ENCODE data around the gene GPR52.
"Not testable (repeated sequence)": the region's sequence is repeated elsewhere in the genome, so short reads cannot be mapped to it uniquely, and the experiment has no call there.

The GPR52 gene, protein sequence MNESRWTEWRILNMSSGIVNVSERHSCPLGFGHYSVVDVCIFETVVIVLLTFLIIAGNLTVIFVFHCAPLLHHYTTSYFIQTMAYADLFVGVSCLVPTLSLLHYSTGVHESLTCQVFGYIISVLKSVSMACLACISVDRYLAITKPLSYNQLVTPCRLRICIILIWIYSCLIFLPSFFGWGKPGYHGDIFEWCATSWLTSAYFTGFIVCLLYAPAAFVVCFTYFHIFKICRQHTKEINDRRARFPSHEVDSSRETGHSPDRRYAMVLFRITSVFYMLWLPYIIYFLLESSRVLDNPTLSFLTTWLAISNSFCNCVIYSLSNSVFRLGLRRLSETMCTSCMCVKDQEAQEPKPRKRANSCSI

DNA sequence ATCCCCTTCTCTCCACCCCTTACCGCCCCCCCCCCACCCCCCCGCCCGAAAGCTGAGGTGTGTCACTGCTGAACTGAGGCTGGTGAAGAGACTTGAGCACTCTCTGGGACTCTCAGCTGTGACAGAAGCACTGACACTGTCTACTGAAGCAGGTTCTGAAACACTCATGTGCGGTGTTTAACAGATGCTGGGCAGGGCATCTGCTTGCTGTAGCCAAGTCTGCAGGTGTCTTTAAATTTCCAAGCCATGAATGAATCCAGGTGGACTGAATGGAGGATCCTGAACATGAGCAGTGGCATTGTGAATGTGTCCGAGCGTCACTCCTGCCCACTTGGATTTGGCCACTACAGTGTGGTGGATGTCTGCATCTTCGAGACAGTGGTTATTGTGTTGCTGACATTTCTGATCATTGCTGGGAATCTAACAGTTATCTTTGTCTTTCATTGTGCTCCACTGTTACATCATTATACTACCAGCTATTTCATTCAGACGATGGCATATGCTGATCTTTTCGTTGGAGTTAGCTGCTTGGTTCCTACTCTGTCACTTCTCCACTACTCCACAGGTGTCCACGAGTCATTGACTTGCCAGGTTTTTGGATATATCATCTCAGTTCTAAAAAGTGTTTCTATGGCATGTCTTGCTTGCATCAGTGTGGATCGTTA is at the start of gene GPR52:
TSS of gene GPR52 (plus strand) at position 99 of the 665 bp plus-strand sequence. CDS start at position 247, 148 bp downstream.
- no peak for DNase-seq

DNA sequence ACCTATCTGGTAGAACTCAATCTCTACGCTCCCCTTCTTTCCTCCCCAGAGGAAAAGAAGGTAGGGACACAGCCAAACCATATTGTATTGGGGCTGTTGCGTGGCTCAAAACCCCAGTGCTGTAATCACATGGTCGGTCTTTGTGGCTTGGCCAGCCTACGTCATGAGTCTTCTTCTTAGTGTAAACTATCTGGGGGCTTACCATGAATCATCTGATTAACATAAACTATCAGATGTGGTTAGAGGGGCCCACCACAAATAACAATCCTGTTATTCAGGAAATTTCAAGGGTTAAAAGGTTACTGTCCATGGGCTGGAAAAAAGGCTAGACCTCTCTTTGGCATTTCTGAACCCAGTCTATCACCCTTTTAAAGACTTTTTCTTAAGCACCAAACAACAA is 49.5 kb upstream of the GPR52 start:
- no peak for DNase-seq

DNA sequence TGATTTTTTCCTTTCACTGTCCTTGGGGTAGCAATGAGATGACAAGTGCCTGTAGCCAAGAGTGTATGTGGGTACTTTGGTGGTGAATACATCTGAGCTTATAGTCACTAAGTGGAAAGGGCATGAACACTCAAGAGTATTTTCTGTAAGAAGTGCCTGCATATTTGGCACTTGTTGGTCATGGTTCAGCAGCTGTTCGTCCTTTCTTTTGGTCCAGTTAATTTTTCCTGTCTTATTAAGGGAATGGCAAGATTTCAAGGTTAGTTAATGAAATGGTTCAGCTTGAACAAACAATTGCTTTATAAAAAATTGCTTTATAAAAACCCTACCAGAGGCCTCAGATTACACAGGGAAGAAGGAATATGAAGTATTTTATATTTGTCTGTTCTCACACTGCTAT is 48.6 kb upstream of the GPR52 start:
- no peak for DNase-seq

DNA sequence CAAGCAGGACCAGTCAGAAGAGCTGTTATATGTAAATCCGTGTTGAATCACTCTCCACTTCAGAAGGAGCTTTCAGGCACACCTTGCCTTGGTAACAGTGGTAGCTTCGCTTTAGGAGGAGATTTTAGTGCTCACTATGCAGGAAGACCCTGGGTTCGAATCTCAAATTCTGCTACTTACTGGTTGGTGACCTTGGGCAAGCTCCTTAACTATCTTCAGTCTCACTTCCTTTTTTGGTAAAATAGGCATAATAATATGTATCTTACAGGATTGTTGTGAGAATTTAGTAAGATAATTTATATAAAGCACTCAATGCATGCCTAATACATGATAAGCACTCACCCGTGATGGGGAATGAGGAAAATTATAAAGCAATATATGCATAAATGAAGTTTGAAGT is 46.7 kb upstream of the GPR52 start:
- DNase-seq, result no peak

DNA sequence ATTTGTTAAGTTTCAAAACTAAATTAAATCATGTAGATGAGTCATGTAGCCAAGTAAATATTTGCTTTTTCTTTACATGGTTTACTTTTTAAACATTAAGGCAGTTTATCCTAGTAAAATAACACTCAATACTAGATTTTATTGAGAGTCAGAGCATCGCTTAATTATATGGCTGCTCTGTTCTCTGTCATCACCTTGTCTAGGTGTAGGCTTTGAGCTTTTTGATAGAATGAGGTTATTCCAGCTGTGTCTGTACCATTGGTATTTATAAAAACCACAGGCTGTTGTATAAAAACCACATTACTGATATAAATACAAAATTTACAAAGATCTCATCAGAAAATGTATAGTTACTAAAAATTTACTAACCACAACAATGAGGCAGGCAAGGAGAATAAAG is 42.5 kb upstream of the GPR52 start:
- no peak for DNase-seq

DNA sequence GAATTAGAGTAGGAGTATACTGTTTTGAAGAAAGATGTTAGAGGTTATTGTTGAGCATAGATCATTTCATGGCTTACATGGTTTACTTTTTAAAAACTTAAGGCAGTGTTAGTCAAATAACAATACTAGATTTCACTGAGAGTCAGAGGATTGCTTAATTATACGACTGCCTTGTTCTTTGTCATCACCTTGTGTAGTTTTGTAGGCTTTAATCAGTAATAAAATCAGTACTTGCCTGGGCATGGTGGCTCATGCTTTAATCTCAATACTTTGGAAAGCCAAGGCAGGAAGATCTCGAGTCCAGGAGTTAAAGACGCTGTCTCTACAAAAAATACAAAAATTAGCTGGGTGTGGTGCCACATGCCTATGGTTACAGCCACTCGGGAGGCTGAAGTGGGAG is 41.3 kb upstream of the GPR52 start:
- no peak for DNase-seq

DNA sequence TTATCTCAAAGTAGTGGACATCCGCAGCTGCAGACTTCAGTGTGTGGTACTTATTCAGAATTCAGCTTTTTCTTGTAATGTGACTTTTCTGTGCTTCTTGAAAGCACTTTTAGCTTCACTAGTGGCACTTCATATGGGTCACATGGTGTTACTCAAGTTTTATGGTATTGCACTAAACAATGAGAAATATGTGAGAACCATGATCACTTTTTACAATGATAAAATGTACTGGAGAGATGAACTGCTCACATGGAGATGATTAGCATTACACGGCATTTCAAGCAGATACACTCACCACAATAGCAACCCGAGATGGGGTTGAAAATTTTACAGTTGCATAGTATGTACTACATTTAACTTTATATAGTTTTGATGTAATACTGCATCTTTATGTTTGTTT is 40.1 kb upstream of the GPR52 start:
- DNase-seq, result no peak

DNA sequence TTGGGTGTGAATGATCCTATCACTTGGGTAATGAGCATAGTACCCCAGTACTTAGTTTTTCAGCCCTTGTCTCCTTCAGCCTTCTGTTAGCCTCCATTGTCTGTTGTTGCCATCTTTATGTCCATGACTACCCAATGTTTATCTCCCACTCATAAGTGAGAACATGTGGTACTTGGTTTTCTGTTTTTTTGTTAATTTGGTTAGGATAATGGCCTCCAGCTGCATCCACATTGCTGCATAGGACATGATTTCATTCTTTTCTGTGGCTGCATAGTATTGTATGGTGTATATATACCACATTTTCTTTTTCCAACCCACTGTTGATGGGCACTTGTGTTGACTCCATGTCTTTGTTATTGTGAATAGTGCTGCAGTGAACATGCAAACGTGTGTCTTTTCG is 39.6 kb upstream of the GPR52 start:
- no peak for DNase-seq

DNA sequence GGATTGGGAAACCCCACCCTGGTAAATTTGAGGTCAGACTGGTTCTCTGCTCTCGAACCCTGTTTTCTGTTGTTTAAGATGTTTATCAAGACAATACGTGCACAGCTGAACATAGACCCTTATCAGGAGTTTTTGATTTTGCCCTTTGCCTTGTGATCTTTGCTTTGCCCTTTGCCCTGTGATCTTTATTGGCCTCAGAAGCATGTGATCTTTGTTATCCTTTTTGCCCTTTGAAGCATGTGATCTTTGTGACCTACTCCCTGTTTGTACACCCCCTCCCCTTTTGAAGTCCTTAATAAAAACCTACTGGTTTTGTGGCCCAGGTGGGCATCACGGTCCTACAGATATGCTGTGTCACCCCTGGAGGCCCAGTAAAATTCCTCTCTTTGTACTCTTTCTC is 38.0 kb upstream of the GPR52 start:
- not testable (repeated sequence) for DNase-seq

DNA sequence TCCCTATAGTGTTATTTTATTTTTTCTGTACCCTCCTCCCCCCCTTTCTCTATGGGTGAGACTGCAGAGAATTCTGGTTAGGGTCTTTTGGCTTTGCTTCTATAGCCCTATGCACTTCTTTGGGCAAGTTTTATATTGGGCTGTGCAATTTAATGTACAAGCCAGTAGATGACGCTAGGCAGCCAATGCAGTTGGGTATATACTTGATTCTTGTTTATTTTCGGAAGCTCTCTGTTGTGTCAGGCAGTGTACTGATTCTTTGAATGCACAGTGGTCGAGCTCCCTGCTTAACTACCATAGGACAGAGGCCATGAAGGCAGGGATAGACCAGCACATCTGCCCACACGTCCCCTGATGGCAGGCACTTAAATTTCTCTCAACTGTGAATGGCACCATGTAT is 34.1 kb upstream of the GPR52 start:
- DNase-seq, result no peak

DNA sequence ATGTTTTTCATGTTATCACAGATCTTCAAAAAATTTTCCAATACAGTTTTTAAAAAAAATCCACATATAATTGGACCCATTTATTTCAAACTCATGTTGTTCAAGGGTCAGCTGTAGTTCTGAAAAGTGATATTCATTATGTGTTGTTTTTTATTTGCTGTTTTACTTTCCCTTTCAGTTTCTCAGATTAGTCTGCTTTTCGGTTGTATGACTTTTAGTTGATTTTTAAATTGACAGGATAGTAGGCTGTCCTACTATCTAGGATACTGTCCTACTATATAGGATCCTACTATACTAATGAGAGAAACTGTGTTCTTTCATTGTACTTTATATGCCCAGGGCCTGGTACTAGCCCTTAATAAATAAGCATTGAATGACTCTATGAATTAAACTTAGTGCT is 33.6 kb upstream of the GPR52 start:
- no peak for DNase-seq

DNA sequence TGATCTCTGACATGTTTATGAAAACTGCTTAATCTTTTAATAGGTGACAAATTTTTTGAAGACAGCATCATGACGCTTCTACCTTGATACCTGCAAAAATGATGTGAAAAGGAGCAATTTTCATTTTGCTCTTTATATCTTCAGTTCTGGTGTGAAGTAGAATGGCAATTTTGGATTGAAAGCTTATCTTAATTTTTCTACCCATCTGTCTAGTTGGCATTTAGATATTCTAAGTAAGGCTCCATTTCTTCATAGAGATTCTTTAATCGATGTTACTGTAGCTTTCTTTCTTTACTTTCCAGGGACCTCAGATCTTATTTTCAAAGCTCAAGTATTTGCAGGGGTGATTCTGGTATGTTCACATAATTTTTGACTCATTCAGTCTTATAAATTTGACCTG is 32.3 kb upstream of the GPR52 start:
- no peak for DNase-seq

DNA sequence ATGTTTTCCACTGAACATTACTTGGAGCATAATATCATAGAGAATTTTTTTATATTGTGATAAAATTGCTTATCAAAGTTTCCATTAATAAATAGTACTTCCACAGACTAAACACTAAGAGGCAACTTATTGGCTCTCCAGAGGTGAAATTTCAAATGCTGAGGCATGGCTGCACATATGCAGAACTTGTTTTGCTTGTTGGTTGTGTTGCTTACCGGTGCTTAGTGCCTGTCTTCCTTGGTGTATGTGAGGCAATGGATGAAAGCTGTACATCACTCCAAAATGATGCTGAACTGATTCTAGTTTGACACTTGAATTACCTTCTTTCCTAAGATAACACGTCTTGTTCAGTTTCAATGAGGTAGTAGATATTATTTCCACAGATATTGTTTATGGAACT is 29.8 kb upstream of the GPR52 start:
- no peak for DNase-seq

DNA sequence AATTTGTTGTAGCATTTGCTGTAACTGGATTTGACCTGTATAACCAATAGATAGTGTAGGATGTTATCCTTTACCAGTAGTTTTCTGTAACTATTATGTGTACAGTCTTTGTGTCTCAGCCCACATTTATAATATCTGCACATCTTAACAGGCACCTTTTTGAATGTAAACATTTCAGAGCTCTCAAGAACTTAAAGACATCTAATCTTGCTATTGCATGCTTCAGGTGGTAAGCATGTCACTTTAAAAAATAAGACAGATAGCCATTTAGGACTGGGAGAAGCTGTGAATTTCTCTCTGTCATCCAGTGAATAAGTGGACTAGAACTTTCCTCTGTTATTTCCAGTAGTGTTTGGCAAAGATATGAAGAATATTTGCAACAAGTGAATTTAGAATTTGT is 22.6 kb upstream of the GPR52 start:
- DNase-seq, result no peak

DNA sequence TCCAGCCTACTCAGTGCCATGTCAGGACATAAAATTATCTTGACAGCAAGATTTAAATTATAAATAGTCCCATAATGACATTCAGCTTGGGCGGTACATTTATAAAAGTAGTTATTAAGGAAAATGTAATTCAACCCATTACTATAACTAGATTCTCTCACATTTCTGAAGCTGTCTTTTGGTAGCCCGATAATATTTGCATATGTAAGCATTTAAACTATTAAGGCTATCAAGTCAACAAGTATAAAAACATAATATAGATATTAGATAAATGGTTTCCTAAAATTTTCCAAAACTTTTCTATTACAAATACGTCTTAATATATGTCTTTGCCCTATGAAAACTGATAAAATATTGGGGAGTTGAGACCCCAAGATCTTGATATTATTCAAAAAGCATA is 21.6 kb upstream of the GPR52 start:
- DNase-seq, result no peak

DNA sequence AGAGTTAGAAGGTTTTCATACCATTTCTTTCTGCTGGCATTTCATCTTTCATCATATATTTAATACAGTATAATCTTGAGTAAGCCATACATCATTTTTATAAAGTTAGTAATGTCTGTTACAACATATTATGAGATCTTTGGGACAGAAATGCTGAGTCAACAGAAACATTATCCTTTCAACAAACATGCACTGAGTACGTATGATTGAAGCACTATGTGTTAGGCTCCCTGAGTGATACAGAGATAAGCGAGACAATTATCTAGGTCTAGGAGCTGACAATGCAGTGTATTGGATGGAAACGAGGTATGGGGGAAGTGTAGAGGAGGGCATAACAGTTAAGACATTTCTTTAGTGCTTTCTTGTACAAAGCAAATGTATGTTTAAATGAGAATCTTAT is 19.7 kb upstream of the GPR52 start:
- DNase-seq, result no peak

DNA sequence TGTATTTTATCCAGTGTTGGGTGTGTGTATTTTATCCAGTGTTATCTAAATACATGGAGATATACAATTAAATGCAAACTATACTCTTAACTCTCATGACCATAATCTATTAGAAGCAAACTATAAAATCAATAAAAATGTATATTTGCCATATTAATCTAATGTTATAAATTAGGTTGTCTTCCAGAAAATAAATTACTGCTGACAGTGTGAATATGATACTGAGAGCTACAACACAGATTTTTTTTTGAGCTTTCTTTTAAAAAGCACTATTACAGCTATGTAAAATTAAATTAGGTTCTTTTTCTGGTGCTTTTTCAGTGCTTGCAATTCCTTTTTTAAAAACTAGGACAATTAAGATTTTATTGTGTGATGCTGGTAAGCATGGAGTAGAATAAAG is 19.0 kb upstream of the GPR52 start:
- no peak for DNase-seq

DNA sequence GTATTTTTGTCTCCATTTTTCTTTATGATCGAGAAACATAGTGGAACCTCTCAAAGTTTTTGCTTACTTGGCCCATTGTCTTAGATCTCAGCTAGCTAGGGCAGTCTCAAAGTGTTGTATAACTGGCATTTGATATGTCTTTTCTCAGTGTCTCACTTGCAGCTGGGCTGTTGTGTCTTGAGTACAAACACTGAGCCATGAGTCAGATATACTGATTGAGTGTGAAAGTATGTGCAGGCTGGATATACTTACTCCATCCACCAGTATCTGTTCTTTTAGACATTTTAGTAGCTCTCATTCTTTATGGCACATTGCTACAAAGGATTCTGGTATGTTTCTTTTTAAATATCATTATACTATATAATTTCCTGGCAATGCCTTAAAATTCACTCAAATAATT is 14.3 kb upstream of the GPR52 start:
- DNase-seq, result no peak

DNA sequence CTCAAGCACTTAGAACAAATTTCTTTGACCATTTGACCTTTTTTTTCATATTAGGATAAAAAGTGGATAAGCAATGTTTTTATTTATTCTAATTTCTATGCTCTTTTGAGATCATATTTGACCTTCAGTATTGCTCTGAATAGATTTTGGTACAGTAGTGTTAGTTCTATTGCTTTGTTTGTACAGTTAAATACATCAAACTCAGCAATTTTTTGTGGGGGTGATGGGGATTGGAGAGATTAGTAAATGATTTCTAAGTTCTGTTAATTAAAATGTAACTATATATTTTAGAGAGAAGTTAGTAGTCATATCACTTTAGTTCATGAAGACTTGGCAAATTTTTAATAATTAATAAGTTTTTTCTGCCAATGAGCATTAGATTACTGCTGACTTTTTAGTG is 2.4 kb upstream of the GPR52 start:
- no peak for DNase-seq

DNA sequence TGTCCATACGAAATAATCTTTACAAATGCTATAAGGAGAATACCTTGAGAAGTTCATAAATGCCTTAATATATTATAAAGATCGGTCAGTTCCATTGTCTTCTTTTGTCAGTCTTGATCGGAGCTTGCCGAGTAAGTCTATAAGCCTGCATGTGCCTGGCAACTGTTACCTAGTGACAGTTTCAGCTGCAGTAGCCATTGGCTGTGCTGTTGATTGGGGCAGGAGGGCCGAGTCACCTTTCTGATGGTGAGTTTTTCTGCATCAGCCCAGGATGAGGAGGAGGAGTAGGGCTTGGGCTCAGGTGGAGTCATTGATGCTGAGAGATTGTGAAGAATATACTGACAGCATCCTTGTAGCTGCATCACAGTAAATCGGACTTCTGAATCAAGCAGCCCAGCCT is 1.9 kb upstream of the GPR52 start:
- DNase-seq, result no peak

DNA sequence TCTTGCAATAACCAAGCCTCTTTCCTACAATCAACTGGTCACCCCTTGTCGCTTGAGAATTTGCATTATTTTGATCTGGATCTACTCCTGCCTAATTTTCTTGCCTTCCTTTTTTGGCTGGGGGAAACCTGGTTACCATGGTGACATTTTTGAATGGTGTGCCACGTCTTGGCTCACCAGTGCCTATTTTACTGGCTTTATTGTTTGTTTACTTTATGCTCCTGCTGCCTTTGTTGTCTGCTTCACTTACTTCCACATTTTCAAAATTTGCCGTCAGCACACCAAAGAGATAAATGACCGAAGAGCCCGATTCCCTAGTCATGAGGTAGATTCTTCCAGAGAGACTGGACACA is 743 bp downstream of the GPR52 start:
- DNase-seq, result no peak

DNA sequence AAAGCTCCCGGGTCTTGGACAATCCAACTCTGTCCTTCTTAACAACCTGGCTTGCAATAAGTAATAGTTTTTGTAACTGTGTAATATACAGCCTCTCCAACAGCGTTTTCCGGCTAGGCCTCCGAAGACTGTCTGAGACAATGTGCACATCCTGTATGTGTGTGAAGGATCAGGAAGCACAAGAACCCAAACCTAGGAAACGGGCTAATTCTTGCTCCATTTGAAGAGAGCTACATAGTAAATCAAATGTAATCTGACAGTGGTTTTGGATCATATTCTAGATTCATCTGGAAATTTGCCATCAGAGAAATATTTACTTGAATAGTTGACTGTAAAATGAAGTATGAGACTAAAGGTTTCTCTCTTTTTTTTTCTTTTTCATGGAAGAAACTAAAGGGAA is 1.2 kb downstream of the GPR52 start:
- DNase-seq, result no peak

DNA sequence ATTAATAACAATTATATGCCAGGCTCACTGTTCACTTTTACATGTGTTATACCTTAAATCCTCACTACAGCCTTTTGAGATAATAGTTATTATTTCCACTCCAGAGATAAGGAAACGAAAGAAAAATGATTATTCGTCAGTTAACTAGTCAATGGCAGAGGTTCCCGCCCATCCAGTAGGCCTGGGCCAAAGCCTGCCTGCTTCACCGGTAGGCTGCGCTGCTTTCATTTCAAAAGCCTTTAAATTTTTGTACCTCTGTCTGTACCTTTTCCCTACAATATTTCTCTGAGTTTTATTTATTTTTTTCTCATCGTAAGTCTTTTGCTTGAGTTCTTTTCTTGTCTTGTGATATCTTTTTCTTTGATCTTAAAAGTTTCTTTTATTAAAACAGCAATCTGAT is 3.6 kb downstream of the GPR52 start:
- no peak for DNase-seq

DNA sequence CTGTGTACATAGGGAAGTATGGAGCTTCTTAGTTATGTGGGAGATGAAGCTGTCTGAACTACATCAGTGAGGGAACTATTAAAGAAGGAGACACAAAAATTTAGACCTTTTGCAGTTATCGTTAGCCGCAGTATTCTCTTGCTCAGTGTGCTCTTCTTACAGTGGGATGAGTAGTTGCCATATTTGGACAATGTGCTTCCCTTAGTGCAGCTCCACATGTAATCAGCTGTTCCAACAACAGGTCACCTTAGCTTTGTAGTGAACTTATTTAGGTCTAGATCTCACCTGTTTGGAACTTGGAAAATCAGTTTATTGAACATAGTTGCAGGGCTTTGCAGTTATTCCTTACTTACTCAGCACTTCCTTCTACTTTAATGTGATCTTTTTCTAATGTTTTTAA is 18.1 kb downstream of the GPR52 start:
- DNase-seq, result no peak

DNA sequence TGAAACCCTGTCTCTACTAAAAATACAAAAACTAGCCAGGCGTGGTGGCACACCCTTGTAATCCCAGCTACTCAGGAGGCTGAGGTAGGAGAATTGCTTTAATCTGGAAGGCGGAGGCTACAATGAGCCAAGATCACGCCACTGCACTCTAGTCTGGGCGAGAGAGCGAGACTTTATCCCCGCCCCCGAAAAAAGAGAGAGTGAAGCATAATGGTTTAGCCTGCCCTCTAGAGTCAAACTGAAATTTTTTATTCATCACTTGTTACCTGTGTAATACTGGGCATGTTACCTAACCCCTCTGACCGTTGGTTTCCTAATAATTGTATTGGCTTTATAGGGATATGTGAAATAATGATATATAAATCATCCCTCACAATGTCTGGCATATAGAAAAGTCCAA is 18.8 kb downstream of the GPR52 start:
- DNase-seq, result no peak

Measured in stimulated activated naive CD4-positive, alpha-beta T cell treated with Interleukin-2 at 50 U/mL for 16 hours (primary cell).